GM12801 (cell line): ENCODE data around the gene TNFSF9.

Experiments
- TF ChIP-seq, protein P1 (sequence below): IDR thresholded peaks from one replicate; pipeline ENCODE4 v1.5.1; 2011; ENCODE audit warnings: control low read depth; ENCODE audit not compliant: insufficient read length; ENCODE audit errors: extremely low read depth

TNFSF9 gene, protein sequence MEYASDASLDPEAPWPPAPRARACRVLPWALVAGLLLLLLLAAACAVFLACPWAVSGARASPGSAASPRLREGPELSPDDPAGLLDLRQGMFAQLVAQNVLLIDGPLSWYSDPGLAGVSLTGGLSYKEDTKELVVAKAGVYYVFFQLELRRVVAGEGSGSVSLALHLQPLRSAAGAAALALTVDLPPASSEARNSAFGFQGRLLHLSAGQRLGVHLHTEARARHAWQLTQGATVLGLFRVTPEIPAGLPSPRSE

DNA sequence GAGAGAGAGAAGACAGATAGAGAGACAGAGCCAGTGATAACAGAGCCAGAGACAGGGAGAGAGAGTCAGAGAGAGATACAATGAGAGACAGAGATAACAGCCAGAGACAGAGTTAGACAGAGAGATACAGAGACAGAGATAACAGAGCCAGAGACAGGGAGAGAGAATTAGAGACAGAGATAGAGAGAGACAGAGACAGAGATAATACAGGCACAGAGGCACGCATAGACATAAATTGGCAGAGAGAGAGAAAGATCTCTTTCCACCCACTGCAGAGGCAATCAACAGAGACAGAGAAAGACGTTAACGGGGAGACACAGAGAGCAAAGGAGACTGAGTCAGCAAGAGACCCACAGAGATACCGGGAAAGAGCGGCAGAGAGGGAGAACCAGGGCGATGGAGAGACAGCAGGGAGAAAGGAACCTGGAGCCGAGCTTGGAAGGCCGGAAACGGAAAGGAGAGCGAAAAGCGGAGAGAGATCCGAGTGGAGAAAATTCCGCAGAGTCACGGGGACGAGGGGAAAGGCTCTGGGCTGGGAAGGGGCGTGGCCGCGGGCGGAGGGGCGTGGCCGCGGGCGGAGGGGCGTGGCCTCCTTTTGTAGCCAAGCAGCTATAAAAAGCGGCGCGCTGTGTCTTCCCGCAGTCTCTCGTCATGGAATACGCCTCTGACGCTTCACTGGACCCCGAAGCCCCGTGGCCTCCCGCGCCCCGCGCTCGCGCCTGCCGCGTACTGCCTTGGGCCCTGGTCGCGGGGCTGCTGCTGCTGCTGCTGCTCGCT is at the start of gene TNFSF9:
TNFSF9 (plus strand) TSS at position 641 of the 777 bp plus-strand sequence; CDS start at position 652, 11 bp downstream.
- TF ChIP-seq, protein P1, sequence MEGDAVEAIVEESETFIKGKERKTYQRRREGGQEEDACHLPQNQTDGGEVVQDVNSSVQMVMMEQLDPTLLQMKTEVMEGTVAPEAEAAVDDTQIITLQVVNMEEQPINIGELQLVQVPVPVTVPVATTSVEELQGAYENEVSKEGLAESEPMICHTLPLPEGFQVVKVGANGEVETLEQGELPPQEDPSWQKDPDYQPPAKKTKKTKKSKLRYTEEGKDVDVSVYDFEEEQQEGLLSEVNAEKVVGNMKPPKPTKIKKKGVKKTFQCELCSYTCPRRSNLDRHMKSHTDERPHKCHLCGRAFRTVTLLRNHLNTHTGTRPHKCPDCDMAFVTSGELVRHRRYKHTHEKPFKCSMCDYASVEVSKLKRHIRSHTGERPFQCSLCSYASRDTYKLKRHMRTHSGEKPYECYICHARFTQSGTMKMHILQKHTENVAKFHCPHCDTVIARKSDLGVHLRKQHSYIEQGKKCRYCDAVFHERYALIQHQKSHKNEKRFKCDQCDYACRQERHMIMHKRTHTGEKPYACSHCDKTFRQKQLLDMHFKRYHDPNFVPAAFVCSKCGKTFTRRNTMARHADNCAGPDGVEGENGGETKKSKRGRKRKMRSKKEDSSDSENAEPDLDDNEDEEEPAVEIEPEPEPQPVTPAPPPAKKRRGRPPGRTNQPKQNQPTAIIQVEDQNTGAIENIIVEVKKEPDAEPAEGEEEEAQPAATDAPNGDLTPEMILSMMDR, result no peak

DNA sequence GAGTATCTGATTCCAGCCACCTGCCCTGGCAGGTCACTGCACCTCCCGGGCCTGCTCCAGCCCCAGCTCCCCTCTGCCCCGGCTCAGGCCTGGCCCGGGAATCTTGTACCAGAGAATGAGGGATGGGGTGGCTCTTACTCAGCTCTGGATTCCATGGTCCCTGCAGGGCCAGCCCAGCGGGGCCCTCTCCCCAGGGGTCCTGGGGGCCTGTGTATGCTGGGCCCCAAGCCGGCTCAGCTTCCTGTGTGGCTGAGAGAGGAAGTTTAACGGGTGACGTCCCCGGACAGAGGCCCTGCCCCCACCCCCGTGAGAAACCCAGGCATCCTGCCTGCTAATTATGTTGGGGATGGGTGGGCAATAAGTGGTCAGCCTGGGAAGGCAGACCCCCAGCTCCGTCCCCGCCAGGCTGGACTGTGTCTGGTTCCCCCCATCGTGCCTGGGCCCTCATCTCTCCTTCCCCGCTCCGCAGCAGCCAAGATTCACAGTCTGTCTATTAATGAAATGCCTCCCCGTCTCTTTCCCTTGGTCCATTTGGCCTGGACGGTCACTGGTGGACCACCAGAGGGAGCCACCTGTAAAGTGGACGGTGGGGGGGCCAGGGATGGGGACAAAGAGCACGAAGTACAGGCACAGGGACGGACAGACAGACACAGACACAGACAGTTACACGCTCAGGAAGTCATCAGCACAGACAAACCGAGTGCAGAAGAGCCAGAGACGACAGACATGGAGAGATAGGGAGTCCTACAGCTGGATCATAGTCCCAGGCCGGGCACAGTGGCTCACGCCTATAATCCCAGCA is 49.1 kb upstream of the TNFSF9 start, which contains the start of gene DENND1C:
DENND1C (minus strand) TSS at position 247 of the 802 bp plus-strand sequence; CDS start at position 155, 92 bp downstream.
- TF ChIP-seq, protein P1, result no peak

DNA sequence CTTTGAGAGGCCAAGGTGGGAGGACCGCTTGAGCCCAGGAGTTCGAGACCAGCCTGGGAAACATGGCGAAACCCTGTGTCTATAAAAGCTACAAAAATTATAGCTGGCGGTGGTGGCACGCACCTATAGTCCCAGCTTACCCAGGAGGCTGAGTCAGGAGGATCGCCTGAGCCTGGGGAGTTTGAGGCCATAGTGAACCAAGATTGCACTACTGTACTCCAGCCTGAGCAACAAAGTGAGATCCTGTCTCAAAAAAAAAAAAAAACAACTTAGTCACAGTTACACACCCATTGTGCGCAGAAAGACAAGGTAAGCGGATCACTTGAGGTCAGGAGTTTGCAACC is 48.5 kb upstream of the TNFSF9 start:
- TF ChIP-seq, protein P1, result no peak

DNA sequence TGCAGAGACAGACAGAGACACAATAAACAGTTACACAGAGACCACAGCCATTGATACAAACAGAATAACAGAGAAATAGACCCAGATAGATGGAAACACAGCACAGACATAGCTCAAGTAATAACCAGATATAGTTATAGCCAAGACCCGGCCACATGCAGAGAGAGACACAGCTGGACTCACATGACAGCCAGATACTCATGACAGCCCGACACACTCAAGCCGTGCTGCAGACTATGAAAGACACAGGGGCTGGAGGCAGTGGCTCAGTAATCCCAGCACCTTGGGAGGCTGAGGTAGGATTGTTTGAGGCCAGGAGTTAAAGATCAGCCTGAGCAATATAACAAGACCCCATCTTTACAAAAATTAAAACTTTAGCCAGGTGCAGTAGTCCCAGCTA is 47.6 kb upstream of the TNFSF9 start:
- TF ChIP-seq, protein P1, result no peak

DNA sequence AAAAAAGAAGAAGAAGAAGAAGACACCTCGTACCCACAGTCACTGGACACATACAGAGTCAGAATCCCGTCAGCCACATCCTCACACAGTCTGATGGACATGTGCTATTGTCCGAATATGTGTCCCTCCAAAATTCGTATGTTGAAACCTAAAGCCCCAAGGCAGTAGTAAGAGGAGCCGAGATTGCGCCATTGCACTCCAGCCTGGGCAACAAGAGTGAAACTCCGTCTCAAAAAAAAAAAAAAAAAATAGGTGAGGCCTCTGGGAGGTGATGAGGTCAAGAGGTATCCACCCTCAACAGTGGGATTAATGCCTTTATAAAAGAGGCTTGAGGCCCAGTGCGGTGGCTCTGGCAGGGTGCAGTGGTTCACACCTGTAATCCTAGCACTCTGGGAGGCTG is 46.6 kb upstream of the TNFSF9 start:
- TF ChIP-seq, protein P1, result no peak

DNA sequence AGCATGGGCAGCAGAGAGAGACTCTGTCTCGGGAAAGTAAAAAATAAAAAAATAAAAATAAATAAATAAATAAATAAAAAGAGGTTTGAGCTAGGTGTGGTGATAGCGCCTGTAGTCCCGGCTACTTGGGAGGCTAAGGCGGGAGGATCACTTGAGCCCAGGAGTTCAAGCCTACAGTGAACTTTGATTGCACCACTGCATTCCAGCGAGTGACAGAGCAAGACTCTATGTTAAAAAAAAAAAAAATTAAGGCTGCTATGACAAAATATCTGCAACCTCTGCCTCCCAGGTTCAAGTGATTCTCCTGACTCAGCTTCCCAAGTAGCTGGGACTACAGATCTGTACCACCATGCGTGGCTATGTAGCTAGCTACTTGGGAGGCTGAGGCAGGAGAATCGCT is 46.0 kb upstream of the TNFSF9 start:
- TF ChIP-seq, protein P1, result no peak
